DLD1 (cell line): Measurements from ENCODE around the gene NT5DC4.

Experiments used
- in situ Hi-C: cut with HindIII; loops from 2 replicates; pipeline ENCODE4 v1.10.0; 2017; ENCODE audit warnings: low sequenced_read_pairs

Gene NT5DC4

GRCh38 chr2:112751451-112752197, 30.8 kb downstream of the NT5DC4 start:
- in situ Hi-C loops = no loop called here

GRCh38 chr2:112752667-112753066, 31.8 kb downstream of the NT5DC4 start:
- in situ Hi-C loops = no loop called here

- in situ Hi-C loops = no loop called here
Observed at GRCh38 chr2:112754564-112754963, 33.7 kb downstream of the NT5DC4 start.

- in situ Hi-C loops = no loop called here
Observed at GRCh38 chr2:112755444-112755843, 34.6 kb downstream of the NT5DC4 start.

- in situ Hi-C loops = no loop called here
Observed at GRCh38 chr2:112756207-112756606, 35.4 kb downstream of the NT5DC4 start.

- in situ Hi-C loops = no loop called here
Observed at GRCh38 chr2:112757265-112757664, 36.4 kb downstream of the NT5DC4 start.

GRCh38 chr2:112758711-112759110, 37.9 kb downstream of the NT5DC4 start:
- in situ Hi-C loops = no loop called here

GRCh38 chr2:112760149-112760548, 39.3 kb downstream of the NT5DC4 start:
- in situ Hi-C loops = no loop called here

GRCh38 chr2:112762276-112762675, 41.5 kb downstream of the NT5DC4 start:
- in situ Hi-C loops = no loop called here

- in situ Hi-C loops = no loop called here
Observed at GRCh38 chr2:112764071-112765044, 43.5 kb downstream of the NT5DC4 start, which contains the start of gene CKAP2L. TSS of gene CKAP2L (minus strand) at chr2:112764609. CDS start at chr2:112764598, 11 bp downstream.

- in situ Hi-C loops = no loop called here
Observed at GRCh38 chr2:112765251-112765650, 44.4 kb downstream of the NT5DC4 start.

- in situ Hi-C loops = no loop called here
Observed at GRCh38 chr2:112767693-112768330, 47.0 kb downstream of the NT5DC4 start.

GRCh38 chr2:112768432-112768831, 47.6 kb downstream of the NT5DC4 start:
- in situ Hi-C loops = no loop called here

- in situ Hi-C loops = no loop called here
Observed at GRCh38 chr2:112772322-112772721, 51.5 kb downstream of the NT5DC4 start.

- in situ Hi-C loops = no loop called here
Observed at GRCh38 chr2:112772911-112773475, 52.2 kb downstream of the NT5DC4 start.

GRCh38 chr2:112773556-112773955, 52.7 kb downstream of the NT5DC4 start:
- in situ Hi-C loops = no loop called here

GRCh38 chr2:112774536-112775285, 53.9 kb downstream of the NT5DC4 start:
- in situ Hi-C loops = no loop called here

GRCh38 chr2:112776113-112776512, 55.3 kb downstream of the NT5DC4 start:
- in situ Hi-C loops = no loop called here

GRCh38 chr2:112777036-112777435, 56.2 kb downstream of the NT5DC4 start:
- in situ Hi-C loops = no loop called here

- in situ Hi-C loops = no loop called here
Observed at GRCh38 chr2:112779598-112779997, 58.8 kb downstream of the NT5DC4 start.
